Natural killer cell (primary cell): ENCODE data around the gene MYO19. TPM values are rescaled to one million over a fixed set of nuclear protein-coding genes. Genes with fewer than 3 reads are reported as not detected.
A peak's percentile ranks its signal among the peaks of the same experiment; 100 is the strongest.
"Not testable (repeated sequence)": the region's sequence is repeated elsewhere in the genome, so short reads cannot be mapped to it uniquely, and the experiment has no call there.

Experiments
- ATAC-seq, 3 donors: fragments of 150-1000 bp in 2 of 3; fragments of 200-7000 bp in 1 of 3; cut with Tn5 transposase; 1 replicate in 1 of 3; 2 replicates in 2 of 3; pipeline ENCODE4 v1.10.0; 2021; ENCODE audit warnings: mild to moderate bottlenecking in 2 of 3, moderate library complexity in 2 of 3
- DNase-seq, 2 donors: peaks; one replicate each; pipeline versions ENCODE4 v3.0.0 to v3.0.0-alpha.2; 2013 to 2021; ENCODE audit warnings: mixed read lengths in 1 of 2
- H3K27ac ChIP-seq: one replicate; pipeline ENCODE4 v1.5.1; 2013; ENCODE audit warnings: mild to moderate bottlenecking, low read length
- H3K27me3 ChIP-seq: one replicate; pipeline ENCODE4 v1.6.1; 2013; ENCODE audit warnings: low read length; ENCODE audit not compliant: control insufficient read depth, insufficient read depth
- H3K36me3 ChIP-seq: one replicate; pipeline ENCODE4 v1.6.1; 2013; ENCODE audit warnings: low read length; ENCODE audit not compliant: control insufficient read depth, insufficient read depth
- H3K4me1 ChIP-seq: one replicate; pipeline ENCODE4 v1.6.1; 2013; ENCODE audit warnings: low read length; ENCODE audit not compliant: control insufficient read depth, insufficient read depth
- H3K4me3 ChIP-seq: one replicate; pipeline ENCODE4 v1.5.1; 2013; ENCODE audit warnings: low read length
- H3K9me3 ChIP-seq: one replicate; pipeline ENCODE4 v1.6.1; 2013; ENCODE audit warnings: low read length; ENCODE audit not compliant: control insufficient read depth, insufficient read depth
- H3K27ac Mint-ChIP-seq, 2 donors: one replicate each; pipeline ENCODE4 v1.8.0; 2022; ENCODE audit warnings: mild to moderate bottlenecking in 2 of 2, mixed read lengths in 2 of 2, moderate library complexity in 1 of 2
- H3K27me3 Mint-ChIP-seq, 2 donors: one replicate each; pipeline ENCODE4 v1.8.0; 2022; ENCODE audit warnings: low read depth in 2 of 2, mixed read lengths in 2 of 2
- H3K36me3 Mint-ChIP-seq: one replicate; pipeline ENCODE4 v1.8.0; 2022; ENCODE audit warnings: mixed read lengths
- H3K4me1 Mint-ChIP-seq, 2 donors: one replicate each; pipeline ENCODE4 v1.8.0; 2022; ENCODE audit warnings: mixed read lengths in 2 of 2
- H3K4me3 Mint-ChIP-seq: one replicate; pipeline ENCODE4 v1.8.0; 2022; ENCODE audit warnings: mild to moderate bottlenecking, moderate library complexity, mixed read lengths
- H3K9me3 Mint-ChIP-seq, 2 donors: one replicate each; pipeline ENCODE4 v1.8.0; 2022; ENCODE audit warnings: mixed read lengths in 2 of 2
- WGBS: methylation state at CpG from one replicate; pipeline ENCODE4 v1.1.7; 2013; ENCODE audit warnings: missing lambda C conversion rate; ENCODE audit not compliant: insufficient coverage; 5-methylcytosine and 5-hydroxymethylcytosine counted together
- intact Hi-C: fragments of 100-400 bp; cut with micrococcal nuclease; formaldehyde crosslinking; loops from one replicate; pipeline ENCODE4 v1.14.2; 2022
- total RNA-seq, 4 donors: library from RNA; stranded (reverse); fragments of 120-200 nt in 1 of 4; gene quantifications; one replicate each; pipeline versions ENCODE4 v1.2.3 to v1.2.4, GENCODE V29; 2013 to 2022
- TF ChIP-seq, protein P1 (sequence below): fragments of 200-600 bp; IDR thresholded peaks from one replicate; pipeline ENCODE4 v1.8.0; 2022; ENCODE audit warnings: antibody characterized with exemption

Gene MYO19
- total RNA-seq, 3 donors from 2014 or later (not counting 1 experiment from before 2014, with no cell fraction given), result 84.2 to 119 (median 104) TPM

DNA sequence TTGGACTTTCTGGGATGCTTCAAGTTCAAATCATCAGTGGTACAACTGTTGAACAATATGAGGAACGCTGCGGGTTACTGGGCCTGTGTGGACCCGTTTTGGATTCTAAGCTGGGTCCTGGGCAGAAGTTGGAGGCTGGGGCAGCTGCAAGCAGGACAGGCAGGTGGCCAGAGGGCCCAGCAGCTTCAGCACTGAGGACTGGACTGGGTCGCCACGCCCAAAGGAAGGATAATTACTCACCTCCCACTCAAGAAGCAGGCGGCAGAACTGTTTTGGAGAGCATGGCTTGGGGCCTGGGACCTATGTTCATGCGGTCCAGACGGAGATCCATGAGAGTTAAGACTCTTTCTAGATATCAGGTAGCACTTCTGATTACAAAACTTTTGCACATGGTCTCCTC lies 49.6 kb downstream of the MYO19 start:
- ATAC-seq (no peak), DNase-seq (no peak)
- Histone ChIP-seq H3K9me3 (no peaks in the 10 kb centered on the region), H3K4me1 (peaks cover 39% of the 10 kb centered on the region), H3K4me3 (no peak overlapping the region), H3K36me3 (peaks cover 2% of the 10 kb centered on the region), H3K27ac (no peak overlapping the region), H3K27me3 (peaks cover 7% of the 10 kb centered on the region)
- no peaks in the 10 kb centered on the region for H3K36me3 Mint-ChIP-seq
- WGBS, result 95% methylated on average over 8 of the region's 8 CpGs
- H3K4me1 Mint-ChIP-seq, result peaks cover 33 to 49% of the 10 kb centered on the region in 2 donors
- H3K4me3 Mint-ChIP-seq, result peak overlapping the region; percentile 99
- TF ChIP-seq, protein P1, sequence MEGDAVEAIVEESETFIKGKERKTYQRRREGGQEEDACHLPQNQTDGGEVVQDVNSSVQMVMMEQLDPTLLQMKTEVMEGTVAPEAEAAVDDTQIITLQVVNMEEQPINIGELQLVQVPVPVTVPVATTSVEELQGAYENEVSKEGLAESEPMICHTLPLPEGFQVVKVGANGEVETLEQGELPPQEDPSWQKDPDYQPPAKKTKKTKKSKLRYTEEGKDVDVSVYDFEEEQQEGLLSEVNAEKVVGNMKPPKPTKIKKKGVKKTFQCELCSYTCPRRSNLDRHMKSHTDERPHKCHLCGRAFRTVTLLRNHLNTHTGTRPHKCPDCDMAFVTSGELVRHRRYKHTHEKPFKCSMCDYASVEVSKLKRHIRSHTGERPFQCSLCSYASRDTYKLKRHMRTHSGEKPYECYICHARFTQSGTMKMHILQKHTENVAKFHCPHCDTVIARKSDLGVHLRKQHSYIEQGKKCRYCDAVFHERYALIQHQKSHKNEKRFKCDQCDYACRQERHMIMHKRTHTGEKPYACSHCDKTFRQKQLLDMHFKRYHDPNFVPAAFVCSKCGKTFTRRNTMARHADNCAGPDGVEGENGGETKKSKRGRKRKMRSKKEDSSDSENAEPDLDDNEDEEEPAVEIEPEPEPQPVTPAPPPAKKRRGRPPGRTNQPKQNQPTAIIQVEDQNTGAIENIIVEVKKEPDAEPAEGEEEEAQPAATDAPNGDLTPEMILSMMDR, result no peak
- H3K9me3 Mint-ChIP-seq, result no peaks in the 10 kb centered on the region
- intact Hi-C loops, result loop anchor here (5.0 kb wide), 1 partner anchor 338 kb away; no protein-coding TSS in a partner anchor
- peaks cover 10 to 21% of the 10 kb centered on the region in 2 donors for H3K27me3 Mint-ChIP-seq
- H3K27ac Mint-ChIP-seq, result no peak overlapping the region

DNA sequence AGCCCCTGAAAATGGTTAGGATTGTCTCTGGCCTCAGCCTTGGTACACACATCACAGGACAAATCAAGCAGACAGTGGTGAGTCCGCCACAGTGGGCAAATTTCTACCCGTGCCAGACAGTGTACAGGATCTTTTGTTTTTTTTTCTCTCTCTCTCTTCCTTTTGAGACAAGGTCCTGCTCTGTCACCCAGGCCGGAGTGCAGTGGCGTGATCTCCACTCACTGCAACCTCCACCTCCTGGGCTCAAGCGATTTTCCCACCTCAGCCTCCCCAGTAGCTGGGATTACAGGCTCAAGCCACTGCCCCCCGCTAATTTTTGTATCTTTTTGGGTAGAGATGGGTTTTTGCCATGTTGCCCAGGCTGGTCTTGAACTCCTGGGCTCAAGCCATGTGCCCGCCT lies 50.6 kb downstream of the MYO19 start:
- H3K9me3 Mint-ChIP-seq, intact Hi-C loops: not testable (repeated sequence)

DNA sequence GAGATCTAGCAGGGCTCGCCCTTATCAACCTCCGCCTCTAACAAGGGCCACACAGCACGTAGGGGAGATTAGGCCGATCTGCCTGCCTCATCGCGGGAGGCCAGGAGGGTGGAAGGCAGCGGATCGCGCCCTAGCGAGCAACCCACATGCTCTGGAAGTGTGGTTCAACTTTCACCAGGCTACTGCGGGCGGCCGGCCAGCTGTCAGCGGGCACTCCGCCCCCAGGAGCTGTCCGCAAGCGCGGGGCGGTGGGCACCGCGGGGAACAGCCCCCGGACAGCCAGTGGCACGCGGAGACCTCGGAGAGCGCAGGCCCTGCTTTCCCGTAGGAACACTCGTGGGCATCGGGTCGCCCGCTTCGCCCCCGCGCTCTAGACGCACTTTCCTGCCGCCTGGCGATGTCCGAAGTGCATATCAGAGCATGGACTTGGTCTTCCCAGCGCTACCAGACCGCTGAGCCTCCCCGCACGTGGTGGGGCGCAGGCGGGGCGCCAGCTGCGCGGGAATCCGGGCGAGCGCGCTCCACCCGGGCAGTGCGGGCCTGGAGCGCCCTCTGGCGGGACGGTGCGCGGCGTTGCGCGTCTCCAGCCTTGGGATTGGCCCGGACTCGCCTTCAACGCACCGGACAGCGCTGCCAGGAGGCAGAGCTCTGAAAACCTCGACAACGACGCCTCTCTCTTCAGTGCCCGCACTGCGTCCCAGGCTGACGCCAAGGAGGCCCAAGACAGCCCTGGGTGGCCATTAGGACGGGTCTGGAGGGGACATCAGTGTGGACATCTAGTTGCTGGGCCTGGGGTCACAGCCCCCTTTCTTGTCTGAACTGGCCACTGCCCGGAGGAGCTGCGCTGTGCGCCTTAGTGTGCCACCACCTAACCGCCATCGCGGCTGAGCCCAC lies 51.8 kb downstream of the MYO19 start:
- ATAC-seq (peak; percentile 65 to 79 (median 70)), DNase-seq (peak; percentile 82 to 88)
- H3K36me3 ChIP-seq, result no peaks in the 10 kb centered on the region
- peaks cover 7% of the 10 kb centered on the region for H3K27me3 ChIP-seq
- Mint-ChIP-seq H3K27me3 (peaks cover 11 to 21% of the 10 kb centered on the region in 2 donors), H3K4me1 (peaks cover 24 to 36% of the 10 kb centered on the region in 2 donors), H3K36me3 (no peaks in the 10 kb centered on the region), H3K27ac (no peak overlapping the region), H3K4me3 (peak overlapping the region; percentile 77), H3K9me3 (no peaks in the 10 kb centered on the region)
- peaks cover 34% of the 10 kb centered on the region for H3K4me1 ChIP-seq
- H3K4me3 ChIP-seq, result peak overlapping the region; percentile 22
- no peaks in the 10 kb centered on the region for H3K9me3 ChIP-seq
- H3K27ac ChIP-seq, result no peak overlapping the region
- WGBS, result 9% methylated on average over 79 of the region's 79 CpGs
- intact Hi-C loops, result loop anchor here (2.0 kb wide), 1 partner anchor 514 kb away; no protein-coding TSS in a partner anchor
- TF ChIP-seq, protein P1, result peak; percentile 95

More for the DNA sequence above, 50.6 kb downstream of the MYO19 start:
- H3K9me3 ChIP-seq, H3K27me3 ChIP-seq, H3K36me3 Mint-ChIP-seq, H3K4me3 ChIP-seq, H3K27ac Mint-ChIP-seq, ATAC-seq, DNase-seq, H3K27ac ChIP-seq, H3K36me3 ChIP-seq: not testable (repeated sequence)
- H3K27me3 Mint-ChIP-seq, result peaks cover 10 to 21% of the 10 kb centered on the region in 2 donors
- peaks cover 39% of the 10 kb centered on the region for H3K4me1 ChIP-seq
- peaks cover 29 to 41% of the 10 kb centered on the region in 2 donors for H3K4me1 Mint-ChIP-seq
- peak overlapping the region; percentile 74 for H3K4me3 Mint-ChIP-seq
- 97% methylated on average over 7 of the region's 7 CpGs for WGBS

DNA sequence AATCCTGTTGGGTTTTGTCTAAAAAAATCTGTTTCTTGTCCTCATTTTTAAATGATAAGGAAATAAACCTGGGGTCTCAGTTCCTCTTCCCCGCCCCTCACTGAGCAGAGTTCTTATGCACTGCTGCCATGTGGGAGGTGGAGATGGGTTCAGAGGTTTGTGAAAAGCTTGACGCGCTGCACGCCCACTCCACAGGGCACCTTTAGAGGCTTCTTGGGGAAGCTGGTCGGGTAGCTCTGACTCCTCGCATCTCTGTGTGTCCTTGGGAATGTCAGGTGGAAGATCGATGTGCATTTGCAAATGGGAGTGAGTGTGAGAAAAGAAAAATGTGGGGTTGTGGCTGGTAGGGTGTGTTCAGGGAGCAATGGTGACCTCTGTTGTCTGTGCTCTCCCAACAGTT lies 52.8 kb downstream of the MYO19 start:
- Histone ChIP-seq H3K27me3 (peaks cover 7% of the 10 kb centered on the region), H3K9me3 (no peaks in the 10 kb centered on the region), H3K27ac (no peak overlapping the region), H3K4me1 (peaks cover 23% of the 10 kb centered on the region), H3K4me3 (no peak overlapping the region), H3K36me3 (no peaks in the 10 kb centered on the region)
- Mint-ChIP-seq H3K4me1 (peaks cover 19 to 30% of the 10 kb centered on the region in 2 donors), H3K4me3 (peak overlapping the region; percentile 77), H3K27me3 (peaks cover 21% of the 10 kb centered on the region in 2 donors), H3K27ac (peak overlapping the region in 1 of 2 donors; percentile 27), H3K36me3 (no peaks in the 10 kb centered on the region), H3K9me3 (no peaks in the 10 kb centered on the region)
- TF ChIP-seq, protein P1, result no peak
- DNase-seq, result no peak
- intact Hi-C loops, result loop anchor here (2.0 kb wide), 1 partner anchor 513 kb away; no protein-coding TSS in a partner anchor
- 85% methylated on average over 7 of the region's 7 CpGs for WGBS
- ATAC-seq, result no peak
